Measurements from ENCODE around the gene SCML1.
"Not testable (repeated sequence)": the region's sequence is repeated elsewhere in the genome, so short reads cannot be mapped to it uniquely, and the experiment has no call there.

SCML1 gene

GRCh38 chrX:17740137-17741122 is 3.1 kb downstream of the SCML1 start:
- no peak for DNase-seq

GRCh38 chrX:17741123-17741511 is 3.8 kb downstream of the SCML1 start:
- DNase-seq: no peak

- no peak for DNase-seq
These were observed 6.6 kb downstream of the SCML1 start for GRCh38 chrX:17743913-17744312.

GRCh38 chrX:17744896-17745523 is 7.7 kb downstream of the SCML1 start:
- DNase-seq: no peak

- DNase-seq: no peak
These were observed 10.4 kb downstream of the SCML1 start for GRCh38 chrX:17747692-17748091.

DNA sequence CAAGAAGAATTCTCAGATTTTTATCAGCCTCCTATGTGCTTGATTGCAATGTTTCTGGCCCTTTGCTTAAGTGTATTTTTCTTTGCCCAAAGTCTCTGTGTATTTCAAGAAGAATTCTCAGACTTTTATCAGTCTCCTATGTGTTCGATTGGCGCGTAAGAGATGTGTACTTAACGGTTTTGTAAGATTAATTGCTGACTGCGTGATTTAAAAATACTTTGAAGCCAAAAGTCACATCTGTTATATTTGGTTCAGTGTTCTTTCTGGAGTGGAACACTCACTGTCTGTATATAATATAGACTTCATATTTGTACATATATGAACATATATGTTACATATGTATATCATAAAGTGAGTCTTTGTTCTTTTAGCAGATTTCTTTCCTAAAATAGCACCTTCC is 11.4 kb downstream of the SCML1 start:
- DNase-seq: no peak

DNA sequence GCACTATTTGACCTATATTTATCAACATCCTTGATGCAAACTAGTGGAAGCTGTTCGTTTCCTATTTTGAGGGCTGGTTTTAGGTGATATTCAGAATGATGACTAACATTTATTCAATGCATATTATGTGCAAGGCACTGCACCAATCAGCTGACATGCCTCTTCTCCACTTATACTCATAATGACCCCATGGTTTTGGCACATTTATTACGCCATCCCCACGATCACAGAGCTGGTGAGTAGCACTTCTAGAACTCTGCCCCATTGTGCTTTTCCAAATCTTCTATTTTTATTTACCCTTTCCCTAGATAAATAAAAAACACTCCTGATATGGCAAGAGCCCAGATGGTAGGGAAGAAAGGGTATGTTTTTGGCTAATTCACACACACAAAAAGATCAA is 13.1 kb downstream of the SCML1 start:
- DNase-seq: no peak

DNA sequence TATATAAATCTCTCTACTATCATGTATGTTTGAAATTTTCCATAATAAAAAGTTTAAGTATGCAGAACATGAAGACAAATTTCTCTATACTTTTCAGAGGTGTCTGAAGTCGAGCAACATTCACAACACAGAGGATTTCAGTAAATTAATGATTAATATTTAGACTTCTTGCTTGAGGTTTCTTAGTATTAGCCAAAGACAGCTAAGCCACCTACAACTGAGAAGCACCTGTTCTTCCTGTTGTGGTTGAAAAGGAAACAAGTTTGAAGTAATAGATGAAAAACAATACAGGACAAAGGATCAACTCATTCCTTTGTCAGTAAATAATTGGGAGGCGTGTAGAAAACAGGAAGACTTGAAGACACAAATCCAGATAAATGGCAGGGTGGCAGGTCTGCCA is 21.1 kb downstream of the SCML1 start:
- no peak for DNase-seq

DNA sequence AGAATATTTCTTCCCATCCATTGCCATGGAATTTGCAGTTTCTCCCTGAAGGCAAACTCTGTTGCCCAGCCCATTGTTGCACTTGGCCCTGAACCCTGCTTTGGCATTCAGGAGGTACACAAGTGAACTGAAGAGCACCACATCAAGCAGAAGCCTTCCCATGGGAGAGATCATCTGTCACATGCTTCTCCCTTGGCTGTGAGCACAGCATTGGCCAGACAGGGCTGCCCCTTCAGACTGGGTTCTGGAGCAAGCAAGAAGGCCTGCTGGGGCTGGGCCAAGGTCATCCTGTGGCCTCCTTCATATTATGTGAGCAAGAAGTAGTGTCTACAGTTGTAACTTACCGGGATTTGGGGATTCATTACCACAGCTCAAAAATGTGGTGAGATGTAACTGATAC is 22.7 kb downstream of the SCML1 start:
- no peak for DNase-seq

GRCh38 chrX:17767734-17768133 is 30.4 kb downstream of the SCML1 start:
- no peak for DNase-seq

GRCh38 chrX:17768997-17769396 is 31.7 kb downstream of the SCML1 start:
- DNase-seq: no peak

DNA sequence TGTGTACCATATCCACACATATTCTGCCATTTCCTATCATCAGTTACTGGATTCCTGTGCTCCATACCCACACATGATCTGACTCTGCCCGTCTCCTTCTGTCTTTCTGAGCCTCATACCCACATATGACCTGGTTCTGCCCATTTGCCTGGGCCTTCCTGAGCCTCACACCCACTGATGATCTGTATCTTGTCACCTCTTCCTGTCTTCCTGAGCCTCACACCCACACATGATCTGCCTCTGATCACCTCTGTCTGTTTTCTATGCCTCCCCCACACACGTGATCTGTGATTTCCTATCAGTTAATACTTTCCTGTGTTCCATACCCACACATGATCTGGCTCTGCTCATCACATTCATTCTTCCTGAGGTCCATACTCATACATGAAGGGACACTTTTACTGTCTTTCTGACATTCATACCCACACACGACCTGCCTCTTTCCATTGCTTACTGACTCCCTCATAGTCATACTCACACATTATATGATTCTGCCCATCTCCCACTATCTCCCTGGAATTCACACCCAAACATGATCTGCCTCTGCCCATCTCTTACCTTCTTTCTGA is 32.5 kb downstream of the SCML1 start:
- DNase-seq: no peak

GRCh38 chrX:17773221-17773876 is 36.1 kb downstream of the SCML1 start:
- DNase-seq: no peak

- no peak for DNase-seq
These were observed 36.8 kb downstream of the SCML1 start for GRCh38 chrX:17774053-17774452.

DNA sequence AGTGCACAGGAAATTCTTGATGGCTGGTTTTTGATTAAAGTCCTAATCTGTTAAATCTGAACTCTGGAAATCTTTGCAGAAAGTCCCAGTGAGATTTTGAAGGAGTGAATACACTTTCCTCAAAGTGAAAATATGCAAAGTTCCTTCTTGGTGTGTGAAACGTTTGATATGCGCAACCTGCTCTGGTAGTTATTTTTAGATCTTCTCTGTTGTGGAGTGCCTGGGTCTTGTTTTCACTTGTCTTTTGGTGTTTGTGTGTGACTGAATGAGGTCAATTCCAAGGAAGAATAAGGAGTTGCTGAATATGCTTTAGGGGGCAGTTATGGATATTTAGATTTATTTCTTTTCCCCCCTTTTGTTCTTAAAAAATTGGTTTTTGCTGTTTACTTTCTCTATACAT is 41.7 kb downstream of the SCML1 start:
- DNase-seq: no peak

- no peak for DNase-seq
These were observed 42.1 kb downstream of the SCML1 start for GRCh38 chrX:17779434-17779833.

GRCh38 chrX:17786554-17787347 is 49.5 kb downstream of the SCML1 start:
- not testable (repeated sequence) for DNase-seq

DNA sequence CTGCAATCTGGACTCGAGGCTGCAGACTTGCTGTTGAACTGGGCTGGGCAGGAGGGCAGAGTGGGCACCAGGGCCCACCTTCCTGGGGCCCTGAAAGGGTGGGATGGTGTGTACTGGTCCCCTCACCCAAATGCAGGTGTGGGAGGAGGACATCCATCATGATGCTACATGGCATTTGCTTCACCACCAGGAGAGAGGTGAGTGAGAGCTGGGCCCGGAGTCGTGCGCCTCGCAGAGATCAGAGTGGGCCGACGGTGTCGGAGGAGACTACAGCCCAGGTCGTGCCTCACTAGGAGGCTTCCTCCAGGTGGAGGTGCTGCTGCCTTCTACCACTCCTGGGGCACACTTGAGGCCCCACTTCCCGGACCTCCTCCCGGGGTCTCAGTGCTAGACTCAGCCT is 50.3 kb downstream of the SCML1 start:
- DNase-seq: no peak

GRCh38 chrX:17788439-17788838 is 51.1 kb downstream of the SCML1 start:
- DNase-seq: peak; percentile 21

GRCh38 chrX:17788956-17789562 is 51.8 kb downstream of the SCML1 start:
- DNase-seq: no peak

GRCh38 chrX:17792826-17793225 is 55.5 kb downstream of the SCML1 start:
- DNase-seq: no peak

- no peak for DNase-seq
These were observed 61.6 kb downstream of the SCML1 start for GRCh38 chrX:17798921-17799320.

Data from right hindlimb (tissue), 1 donor.